ENCODE data around the gene GPR32.
"Not testable (repeated sequence)": the region's sequence is repeated elsewhere in the genome, so short reads cannot be mapped to it uniquely, and the experiment has no call there.

GPR32 gene

GRCh38 chr19:50749490-50749889 lies 20.8 kb upstream of the GPR32 start:
- no peak for DNase-seq (ENCODE audit: low spot score)

DNA sequence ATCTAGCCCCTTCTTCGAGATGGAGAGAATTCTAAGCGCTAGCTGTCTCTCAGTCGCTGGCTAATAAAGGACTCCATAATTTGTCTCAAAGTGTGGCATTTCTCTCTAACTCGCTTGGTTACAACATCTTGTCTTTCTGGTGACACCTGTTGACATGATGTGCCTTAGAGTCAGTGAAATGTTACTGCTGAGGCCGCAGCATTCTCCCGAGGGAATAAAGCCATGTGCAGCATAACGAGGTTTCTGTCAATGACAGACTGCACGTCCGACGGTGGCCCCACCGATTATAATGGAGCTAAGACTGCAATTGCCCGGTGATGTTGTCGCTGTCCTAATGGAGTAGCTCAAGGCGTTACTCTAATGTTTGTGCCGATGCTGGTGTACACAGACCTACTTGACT lies 20.3 kb upstream of the GPR32 start:
- DNase-seq (ENCODE audit: low spot score) = no peak

- DNase-seq (ENCODE audit: low spot score) = no peak
These were observed 16.4 kb upstream of the GPR32 start for GRCh38 chr19:50753879-50754278.

- not testable (repeated sequence) for DNase-seq (ENCODE audit: low spot score)
These were observed 14.0 kb upstream of the GPR32 start for GRCh38 chr19:50756244-50756643.

GRCh38 chr19:50757624-50758023 lies 12.6 kb upstream of the GPR32 start:
- not testable (repeated sequence) for DNase-seq (ENCODE audit: low spot score)

DNA sequence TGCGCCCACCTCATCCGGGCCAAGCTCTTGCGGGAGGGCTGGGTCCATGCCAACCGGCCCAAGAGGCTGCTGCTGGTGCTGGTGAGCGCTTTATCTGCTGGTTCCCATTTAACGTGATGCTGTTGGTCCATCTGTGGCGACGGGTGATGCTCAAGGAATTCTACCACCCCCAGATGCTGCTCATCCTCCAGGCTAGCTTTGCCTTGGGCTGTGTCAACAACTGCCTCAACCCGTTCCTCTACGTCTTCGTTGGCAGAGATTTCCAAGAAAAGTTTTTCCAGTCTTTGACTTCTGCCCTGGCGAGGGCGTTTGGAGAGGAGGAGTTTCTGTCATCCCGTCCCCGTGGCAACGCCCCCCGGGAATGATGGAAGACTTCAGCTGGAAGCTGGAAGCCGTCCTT lies 11.2 kb upstream of the GPR32 start:
- not testable (repeated sequence) for DNase-seq (ENCODE audit: low spot score)

DNA sequence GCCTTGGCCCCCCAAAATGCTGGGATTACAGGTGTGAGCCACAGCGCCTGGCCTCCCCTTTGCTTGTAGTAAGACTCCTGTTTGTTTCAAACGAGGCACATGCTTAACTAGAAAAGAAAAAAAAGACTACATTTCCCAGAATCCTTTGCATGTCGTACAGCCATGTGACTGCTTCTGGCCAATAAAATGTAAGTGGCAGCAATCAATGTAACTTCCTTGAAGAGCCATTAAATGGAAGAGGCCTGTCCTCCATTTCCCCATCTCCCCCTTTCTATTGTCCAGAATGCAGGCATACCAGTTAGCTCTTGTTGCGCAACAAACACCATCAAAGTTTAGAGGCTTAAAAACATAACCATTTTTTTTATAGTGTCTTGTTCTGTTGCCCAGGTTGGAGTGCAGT lies 10.4 kb upstream of the GPR32 start:
- no peak for DNase-seq (ENCODE audit: low spot score)

DNA sequence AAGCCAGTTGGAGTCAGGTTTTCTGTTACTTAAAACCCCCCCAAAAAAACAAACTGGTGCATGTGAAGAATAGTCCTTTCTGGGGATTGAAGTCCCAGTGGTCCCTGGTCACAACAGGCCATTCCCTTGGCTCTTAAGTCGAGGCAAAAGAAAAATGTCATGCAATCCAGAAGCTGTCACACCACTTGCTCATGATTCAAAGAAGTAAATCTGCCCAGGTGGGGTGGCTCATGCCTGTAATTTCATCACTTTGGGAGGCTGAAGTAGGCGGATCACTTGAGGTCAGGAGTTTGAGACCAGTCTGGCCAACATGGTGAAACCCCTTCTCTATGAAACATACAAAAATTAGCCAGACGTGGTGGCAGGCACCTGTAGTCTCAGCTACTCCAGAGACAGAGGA lies 8.8 kb upstream of the GPR32 start:
- not testable (repeated sequence) for DNase-seq (ENCODE audit: low spot score)

GRCh38 chr19:50763521-50763920 lies 6.7 kb upstream of the GPR32 start:
- DNase-seq (ENCODE audit: low spot score) = not testable (repeated sequence)

DNA sequence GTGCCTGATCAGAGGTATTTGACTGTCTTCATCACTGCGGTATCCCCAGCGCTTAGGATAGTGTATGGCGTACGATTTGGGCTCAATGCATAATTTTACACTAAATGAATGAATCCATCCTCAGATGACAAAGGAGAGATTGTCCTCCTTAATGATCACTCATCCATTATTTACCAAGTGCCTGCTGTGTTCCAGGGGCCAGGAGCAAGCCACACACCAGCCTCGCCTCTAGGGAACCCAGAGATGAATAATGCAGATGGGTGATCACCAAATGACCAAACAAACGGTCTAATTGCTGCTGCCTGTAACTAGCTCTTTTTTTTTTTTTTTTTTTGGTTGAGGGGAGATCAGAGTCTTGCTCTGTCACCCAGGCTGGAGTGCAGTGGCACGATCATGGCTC lies 5.9 kb upstream of the GPR32 start:
- DNase-seq (ENCODE audit: low spot score) = no peak

DNA sequence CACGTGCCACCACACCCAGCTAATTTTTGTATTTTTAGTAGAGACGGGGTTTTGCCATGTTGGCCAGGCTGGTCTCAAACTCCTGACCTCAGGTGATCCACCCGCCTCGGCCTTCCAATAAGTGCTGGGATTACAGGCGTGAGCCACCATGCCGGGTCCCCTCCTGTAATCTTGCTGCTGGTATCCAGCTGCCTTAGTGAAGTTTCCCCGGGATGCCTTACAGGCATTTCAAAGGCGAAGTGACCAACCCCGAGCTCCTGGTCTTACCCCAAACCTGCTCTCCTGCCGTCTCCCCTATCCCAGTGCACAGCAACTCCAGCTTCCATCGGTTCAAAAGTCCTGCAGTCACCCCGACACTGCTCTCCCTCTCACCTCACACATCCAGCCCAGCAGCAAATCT lies 3.5 kb upstream of the GPR32 start:
- not testable (repeated sequence) for DNase-seq (ENCODE audit: low spot score)

GRCh38 chr19:50767263-50767662 lies 3.0 kb upstream of the GPR32 start:
- DNase-seq (ENCODE audit: low spot score) = not testable (repeated sequence)

DNA sequence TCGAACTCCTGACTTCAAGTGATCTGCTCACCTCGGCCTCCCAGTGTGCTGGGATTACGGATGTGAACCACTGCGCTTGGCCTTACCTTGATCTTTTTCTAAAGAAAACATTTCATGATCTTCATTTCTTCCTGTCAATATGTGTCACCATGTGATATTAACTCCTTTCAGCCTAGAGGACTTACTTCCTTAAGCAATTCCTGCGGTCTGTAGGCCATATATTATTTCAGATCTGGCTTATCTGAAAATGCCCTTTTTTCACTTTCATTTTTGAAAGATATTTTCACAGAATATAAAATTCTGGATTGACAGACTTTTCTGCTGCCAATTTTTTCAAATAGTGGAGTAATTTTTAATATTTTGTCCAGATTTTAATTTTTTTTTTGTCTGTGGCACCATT lies 2.0 kb upstream of the GPR32 start:
- no peak for DNase-seq (ENCODE audit: low spot score)

GRCh38 chr19:50770888-50771287 lies 624 bp downstream of the GPR32 start:
- no peak for DNase-seq (ENCODE audit: low spot score)

GRCh38 chr19:50772476-50772875 lies 2.2 kb downstream of the GPR32 start:
- no peak for DNase-seq (ENCODE audit: low spot score)

DNA sequence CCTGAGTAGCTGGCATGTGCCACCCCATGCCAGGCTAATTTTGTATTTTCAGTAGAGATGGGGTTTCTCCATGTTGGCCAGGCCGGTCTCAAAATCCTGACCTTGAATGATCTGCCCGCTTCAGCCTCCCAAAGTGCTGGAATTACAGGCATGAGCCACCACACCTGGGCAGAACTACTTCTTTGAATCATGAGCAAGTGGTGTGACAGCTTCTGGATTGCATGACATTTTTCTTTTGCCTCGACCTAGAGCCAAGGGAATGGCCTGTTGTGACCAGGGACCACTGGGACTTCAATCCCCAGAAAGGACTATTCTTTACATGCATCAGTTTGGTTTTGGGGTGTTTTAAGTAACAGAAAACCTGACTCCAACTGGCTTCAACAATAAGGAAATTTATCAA lies 2.6 kb downstream of the GPR32 start:
- not testable (repeated sequence) for DNase-seq (ENCODE audit: low spot score)

DNA sequence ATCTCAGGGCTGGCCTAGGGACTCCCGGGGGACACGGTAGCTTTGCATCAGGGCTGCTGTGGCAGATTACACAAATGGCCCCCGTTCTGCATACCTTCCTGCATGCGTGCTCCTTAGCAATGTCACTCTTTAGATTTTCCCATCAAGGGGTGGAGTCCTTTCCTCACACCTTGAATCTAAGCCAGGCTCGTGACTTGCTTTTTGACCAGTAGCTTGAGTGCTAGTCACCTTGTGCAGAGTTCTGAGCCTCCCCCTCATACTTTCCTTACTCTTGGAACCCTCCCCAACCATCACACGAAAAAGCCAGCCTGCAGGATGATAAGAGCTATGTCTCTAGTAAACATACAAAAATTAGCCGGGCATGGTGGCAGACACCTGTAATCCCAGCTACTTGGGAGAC lies 3.2 kb downstream of the GPR32 start:
- not testable (repeated sequence) for DNase-seq (ENCODE audit: low spot score)

GRCh38 chr19:50776131-50776530 lies 5.9 kb downstream of the GPR32 start:
- DNase-seq (ENCODE audit: low spot score) = no peak

DNA sequence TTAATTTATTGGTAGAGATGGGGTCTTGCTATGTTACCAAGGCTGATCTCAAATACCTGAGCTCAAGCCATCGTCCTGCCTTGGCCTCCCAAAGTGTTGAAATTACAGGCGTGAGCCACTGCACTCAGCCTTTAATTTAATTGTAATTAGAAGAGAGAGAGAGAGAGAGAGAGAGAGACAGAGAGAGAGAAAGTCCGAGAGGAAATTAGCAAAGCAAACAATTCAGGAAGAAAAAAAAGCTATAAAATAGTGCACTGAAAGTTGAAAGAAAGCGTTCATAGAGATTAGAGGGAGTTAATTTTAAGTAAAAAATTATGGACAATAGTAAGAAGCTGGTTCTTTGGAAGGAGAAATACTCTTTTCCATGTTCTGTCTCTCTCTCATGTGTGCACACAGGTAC lies 7.0 kb downstream of the GPR32 start:
- no peak for DNase-seq (ENCODE audit: low spot score)

- no peak for DNase-seq (ENCODE audit: low spot score)
These were observed 7.6 kb downstream of the GPR32 start for GRCh38 chr19:50777830-50778303.

- DNase-seq (ENCODE audit: low spot score) = no peak
These were observed 8.7 kb downstream of the GPR32 start for GRCh38 chr19:50778906-50779430.

GRCh38 chr19:50779504-50780457 lies 9.5 kb downstream of the GPR32 start:
- DNase-seq (ENCODE audit: low spot score) = no peak

GRCh38 chr19:50780753-50781435 lies 10.6 kb downstream of the GPR32 start:
- DNase-seq (ENCODE audit: low spot score) = no peak
